ENCODE measurements around the gene GMPR2.
A peak's percentile ranks its signal among the peaks of the same experiment; 100 is the strongest.
"Not testable (repeated sequence)": the region's sequence is repeated elsewhere in the genome, so short reads cannot be mapped to it uniquely, and the experiment has no call there.

GMPR2 gene

DNA sequence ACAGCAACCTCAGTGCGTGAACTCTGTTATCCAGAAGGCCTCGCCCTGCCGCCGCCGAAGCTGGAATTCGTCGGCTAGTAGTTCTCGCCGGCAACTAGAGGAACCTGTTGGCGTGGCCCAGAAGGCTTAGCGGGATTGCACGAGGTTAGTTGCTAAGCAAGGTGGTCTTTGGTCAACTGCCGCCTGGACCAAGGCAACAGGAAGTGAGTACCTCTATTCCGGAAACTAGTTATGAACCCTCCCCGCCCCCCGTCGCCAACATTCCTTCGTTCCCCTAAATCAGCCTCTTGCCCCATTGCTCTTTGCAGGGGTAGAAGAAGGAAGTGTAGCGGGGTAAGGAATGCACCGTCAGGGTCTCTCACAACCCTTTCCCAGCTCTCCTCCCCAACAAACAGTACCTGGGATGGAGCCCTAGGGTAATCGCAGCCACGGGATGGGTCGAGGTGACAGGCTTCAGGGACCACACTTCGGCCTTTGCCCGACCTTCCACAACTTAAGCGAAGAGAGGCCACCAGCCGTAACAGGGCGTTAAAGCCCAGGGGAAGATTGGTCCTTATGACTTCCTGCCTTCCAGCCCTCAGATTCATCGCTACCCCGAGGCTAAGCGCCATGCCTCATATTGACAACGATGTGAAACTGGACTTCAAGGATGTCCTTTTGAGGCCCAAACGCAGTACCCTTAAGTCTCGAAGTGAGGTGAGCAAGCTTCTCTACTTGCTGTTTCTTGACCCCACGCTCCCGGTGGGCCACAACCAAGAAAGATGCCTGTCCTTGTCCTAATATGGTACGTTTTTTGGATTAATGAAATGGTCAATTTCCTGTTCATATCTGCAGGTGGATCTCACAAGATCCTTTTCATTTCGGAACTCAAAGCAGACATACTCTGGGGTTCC is at the start of gene GMPR2:
TSS of gene GMPR2 (plus strand) at position 285 of the 893 bp plus-strand sequence. CDS start at position 610, 325 bp downstream.
- no peak for DNase-seq

DNA sequence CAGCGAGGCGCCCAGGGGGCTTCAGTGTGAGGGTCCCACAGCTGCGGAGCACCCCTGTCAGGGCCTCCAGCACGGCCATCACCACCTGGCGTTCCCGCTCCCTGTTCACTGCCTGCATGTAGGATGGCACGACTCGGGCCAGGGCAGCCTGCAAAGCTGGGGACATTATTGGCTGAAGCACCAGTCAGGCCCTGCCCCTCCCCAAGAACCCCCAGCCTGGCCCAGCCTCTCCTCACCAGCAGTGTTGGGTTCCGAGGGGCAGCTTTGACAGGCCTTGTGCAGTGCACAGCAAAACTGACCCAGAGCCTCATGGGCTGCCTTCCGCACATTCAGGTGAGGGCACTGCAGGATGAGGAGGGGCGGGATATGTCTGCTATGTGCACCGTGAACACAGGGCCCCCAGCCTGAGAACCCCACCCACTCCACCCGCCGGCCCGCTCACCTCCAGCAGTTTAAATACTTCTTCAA is 49.7 kb upstream of the GMPR2 start:
- no peak for DNase-seq

DNA sequence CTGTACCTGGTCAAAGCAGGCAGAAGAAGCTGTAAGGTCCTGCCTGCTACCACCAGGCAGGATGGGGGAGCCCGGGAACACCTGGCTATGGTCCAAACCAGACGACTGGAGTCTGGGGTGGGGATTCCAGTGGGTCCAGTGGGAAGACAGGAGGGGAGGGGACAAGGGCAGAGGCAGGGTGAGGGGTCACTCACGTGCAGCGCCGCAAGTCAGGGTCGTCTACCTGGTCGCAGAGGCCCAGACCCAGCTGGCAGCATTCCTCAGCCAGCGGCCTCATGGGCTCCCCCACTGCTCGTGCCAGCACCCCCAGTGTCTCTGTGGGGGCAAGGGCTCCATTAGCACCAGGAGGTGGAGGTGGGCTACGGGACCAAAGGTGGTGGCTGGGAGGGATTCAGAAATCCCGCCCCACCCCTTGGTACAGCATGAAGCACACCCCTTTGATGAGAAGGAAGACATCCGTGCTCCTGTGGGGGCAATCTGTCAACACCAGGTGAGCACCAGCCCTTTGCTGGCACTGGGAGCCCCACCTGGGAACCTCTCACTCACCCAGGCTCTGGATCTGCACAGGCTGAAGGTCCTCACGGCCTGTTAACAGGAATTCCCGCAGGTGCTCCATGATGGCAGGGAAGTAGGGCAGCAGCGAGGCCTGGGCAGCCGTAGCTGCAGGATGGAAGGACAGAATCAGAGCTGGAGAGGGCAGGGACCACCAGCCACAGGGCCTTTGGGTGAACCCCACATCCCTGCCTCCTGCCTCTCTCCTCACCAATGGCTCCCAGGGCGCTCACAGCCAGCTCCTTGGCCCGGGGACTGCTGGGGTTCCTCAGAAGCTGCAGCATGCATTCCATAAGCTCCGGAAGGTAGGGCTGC is 48.4 kb upstream of the GMPR2 start:
- DNase-seq = no peak

- DNase-seq = no peak
Observed at GRCh38 chr14:24185026-24185425, 47.7 kb upstream of the GMPR2 start.

GRCh38 chr14:24185741-24186140 is 47.0 kb upstream of the GMPR2 start:
- no peak for DNase-seq

- DNase-seq = no peak
Observed at GRCh38 chr14:24186831-24187538, 45.7 kb upstream of the GMPR2 start.

DNA sequence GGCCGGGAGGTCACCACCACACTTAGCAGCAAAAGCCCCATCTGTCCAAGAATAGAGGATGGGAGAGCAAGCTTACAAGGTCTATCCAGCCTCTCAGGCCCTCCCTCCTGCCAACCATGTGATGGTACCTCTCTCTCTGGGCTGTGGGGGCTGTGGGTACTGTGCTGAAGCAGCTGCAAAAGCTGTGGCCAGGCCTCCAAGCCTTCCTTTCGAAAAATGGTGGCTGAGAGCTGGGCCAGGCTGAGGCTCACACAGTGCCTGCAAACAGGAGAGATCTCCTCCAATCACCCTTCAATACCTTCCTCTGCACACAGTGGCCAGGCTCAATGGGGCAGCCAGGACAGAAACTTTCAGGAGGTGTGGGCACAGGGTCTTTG is 45.2 kb upstream of the GMPR2 start:
- DNase-seq = no peak

- peak; percentile 97 for DNase-seq
Observed at GRCh38 chr14:24188251-24189058, 44.3 kb upstream of the GMPR2 start, which contains the start of gene IPO4. Gene IPO4 (minus strand): TSS chr14:24188816. CDS start chr14:24188787, 29 bp downstream.

DNA sequence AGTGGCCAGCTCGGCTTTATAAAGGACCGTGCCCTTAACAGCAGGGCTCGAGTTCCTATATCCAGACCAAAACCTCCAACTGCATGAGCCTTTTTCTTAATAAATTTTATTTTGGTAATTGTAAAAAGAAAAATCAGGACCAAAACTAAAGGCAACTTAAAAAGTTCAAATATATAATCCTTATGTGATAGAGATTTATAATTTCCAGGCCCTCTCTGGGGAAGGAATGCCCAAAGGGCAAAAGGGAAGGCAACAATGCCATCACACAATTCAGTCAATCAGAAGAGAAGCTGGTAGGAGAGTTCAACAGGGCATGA is 43.7 kb upstream of the GMPR2 start:
- no peak for DNase-seq

DNA sequence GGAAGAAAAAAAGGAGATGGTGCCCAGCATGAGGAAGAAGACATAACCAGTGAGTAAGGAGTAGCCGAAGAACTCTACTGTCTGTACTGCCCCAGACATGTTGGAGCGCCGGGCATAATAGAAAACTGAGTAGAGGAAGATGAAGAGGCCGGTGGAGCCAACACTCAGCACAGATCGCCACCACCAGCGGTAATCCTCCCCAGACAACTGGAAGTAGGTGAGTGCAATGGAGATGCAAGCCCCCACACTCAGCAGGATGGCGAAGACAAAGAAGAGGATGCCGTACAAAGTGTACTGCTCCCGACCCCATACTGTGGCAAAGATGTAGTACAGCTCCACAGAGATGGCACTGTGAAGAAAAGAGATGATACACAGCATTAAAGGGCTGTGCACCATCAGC is 43.3 kb upstream of the GMPR2 start:
- DNase-seq = no peak

DNA sequence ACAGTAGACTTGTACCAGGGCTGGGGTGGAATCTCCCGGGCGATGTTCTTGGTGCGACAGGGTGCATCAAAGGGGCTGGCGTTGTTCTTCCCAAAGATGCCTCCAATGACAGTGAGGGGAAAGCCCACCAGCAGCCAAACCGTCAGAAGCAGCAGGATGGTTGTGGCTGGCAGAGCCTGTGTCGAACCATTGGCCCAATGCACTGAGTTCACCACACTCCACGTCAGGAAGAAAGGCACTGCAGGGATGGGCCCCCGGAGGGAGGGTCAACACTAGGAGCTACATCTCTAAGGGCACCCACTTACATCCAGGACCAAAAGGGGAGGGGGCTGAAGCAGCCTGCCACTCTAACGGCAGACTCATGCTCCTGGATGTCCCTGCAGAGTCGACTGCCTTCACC is 42.3 kb upstream of the GMPR2 start:
- DNase-seq = no peak

DNA sequence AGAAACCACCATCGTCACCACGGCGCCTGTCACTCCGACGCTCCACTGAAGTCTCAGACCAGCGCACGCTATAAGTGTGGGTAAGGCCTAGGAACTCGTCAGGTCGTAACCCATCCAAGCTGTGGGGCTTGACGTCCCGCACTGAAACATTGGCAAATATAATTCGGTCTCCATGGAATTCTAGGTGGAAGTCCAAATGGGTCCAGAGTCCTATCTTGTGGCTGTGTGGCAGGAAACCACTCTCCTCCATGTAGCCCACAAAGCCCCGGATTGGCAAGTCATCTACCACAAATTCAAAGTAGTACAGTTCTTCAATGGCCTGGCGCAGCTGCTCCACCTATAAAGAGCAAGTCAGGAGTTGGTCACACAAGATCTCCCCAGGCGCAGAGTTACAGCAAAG is 39.8 kb upstream of the GMPR2 start:
- no peak for DNase-seq

- DNase-seq = no peak
Observed at GRCh38 chr14:24194186-24194872, 38.4 kb upstream of the GMPR2 start.

DNA sequence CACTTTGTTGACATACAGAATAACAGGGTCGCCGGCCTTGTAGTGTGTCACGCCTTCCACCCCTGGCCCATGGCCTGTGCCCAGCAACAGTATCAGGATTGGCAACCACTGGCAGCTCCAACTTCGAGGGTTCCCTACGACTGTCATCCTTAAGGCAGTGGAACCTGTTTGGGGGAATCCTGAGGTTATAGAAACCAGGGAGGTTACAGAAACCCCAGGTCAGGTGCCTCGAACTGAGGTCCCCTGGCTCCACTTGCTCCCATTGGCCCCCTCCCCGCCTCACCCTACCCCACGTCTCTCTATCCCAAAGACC is 37.9 kb upstream of the GMPR2 start:
- DNase-seq = no peak

DNA sequence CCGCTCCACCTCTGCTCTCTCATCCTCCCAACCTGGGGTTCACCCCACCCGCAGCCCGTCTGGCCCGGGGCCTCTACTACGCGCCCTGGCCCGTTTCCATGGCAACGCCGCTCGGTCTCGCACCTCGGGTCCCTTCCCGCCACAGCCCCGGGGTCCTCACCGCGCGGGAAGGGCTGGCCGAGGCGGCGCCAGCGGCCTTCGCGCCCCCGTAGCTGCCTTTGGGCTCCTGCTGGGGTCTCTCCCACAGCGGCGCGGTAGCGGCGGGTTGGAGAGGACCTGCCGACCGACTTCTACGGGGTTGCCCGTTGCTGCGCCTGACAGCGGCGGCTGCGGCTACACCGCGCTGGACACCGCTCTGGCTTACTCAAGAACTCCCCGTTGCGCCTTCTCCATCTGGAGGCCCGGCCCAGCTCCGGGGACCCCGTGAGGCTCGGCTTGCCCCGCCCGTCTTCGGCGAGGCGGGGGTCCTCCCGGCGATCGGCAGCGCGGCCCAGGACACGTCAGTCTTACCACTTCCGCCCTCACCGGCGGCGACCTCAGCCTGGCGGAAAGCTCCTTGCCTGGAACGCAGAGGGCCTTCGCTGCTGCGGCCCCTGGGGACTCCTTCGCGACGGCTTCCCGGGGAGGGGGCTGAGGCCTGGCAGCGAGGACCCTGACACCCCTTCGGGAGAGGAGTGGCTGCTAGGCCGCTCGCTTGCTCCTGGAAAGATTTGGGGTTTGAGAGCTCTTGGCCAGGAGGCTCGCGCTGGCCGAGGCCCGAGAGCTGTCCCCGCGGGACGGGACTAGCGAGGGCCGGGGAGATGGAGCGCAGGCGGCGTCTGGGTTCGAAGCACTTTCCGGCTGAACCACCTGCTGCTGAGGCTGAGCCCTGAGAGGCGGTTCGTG is 37.3 kb upstream of the GMPR2 start, which contains the start of gene TM9SF1:
TSS of gene TM9SF1 (minus strand) at position 256 of the 885 bp plus-strand sequence. CDS start 422 bp downstream, outside the sequence.
- peak; percentile 28 for DNase-seq

DNA sequence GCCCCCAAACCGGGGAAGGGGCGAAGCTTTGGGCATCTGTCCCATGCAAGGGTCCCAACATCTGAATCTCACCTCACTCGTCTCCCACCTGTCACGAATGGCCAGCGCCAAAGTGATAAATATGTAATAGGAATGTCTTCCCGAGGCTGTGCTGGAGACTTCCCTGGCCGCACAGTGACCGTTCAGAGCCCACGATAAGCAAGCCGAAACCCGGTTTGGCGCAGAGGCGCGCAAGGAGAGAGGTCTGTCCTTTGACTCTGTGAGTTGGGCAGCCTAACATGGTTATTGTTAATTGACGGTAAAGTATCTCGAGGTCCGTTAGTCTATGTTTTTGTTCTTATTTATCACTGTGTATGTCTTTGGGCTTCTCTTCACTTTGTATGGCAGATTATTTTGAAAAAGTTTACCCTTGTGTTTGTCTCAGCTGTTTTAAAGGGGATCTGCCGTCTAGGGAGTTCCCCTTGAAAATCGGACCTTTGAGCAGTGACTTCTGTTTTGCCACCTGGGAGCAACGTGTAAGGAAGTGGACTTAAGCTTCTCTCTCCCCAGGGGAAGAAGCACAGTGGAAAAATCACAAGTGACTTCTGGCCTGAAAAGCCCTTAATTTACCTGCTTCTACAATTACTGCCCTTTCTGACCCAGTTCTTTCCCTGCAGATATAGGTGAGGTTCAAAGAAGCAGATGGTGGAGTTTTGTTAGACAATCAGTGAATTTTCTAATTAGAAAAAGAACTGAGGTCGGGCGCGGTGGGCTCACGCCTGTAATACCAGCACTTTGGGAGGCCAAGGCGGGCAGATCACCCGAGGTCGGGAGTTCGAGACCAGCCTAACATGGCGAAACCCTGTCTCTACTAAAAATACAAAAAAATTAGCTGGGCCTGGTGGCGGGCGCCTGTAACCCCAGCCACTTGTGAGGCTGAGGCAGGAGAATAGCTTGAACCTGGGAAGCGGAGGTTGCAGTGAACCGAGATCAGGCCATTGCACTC is 36.4 kb upstream of the GMPR2 start:
- no peak for DNase-seq

DNA sequence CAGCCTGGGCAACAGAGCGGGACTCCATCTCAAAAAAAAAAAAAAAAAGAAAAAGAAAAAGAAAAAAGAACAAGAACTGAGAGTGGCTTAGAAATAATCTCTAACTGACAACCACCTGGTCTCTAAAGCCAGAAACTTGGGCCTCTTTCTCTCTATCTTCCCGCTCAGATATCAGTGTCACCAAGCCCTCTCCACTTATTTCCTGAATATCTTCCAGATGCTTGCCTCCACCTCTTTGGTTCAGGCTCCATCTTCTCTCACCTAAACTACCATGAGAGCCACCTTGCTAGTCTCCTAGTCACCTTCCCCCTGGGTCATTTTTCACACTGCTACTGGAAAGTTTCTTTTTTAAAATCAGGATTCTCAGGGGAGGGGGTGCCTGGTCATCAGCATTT is 35.7 kb upstream of the GMPR2 start:
- no peak for DNase-seq

GRCh38 chr14:24198814-24199524 is 33.8 kb upstream of the GMPR2 start:
- no peak for DNase-seq

- DNase-seq = not testable (repeated sequence)
Observed at GRCh38 chr14:24202538-24202937, 30.2 kb upstream of the GMPR2 start.
